NCI-H1417 (cell line): ENCODE measurements around the gene ZC3H18.
A peak's percentile ranks its signal among the peaks of the same experiment; 100 is the strongest.

Source experiments
- DNase-seq, 3 experiments: peaks; one replicate each; lab custom pipeline; 2025; lab: John Stamatoyannopoulos, UW

Gene ZC3H18

GRCh38 chr16:88581033-88581432 is 10.8 kb downstream of the ZC3H18 start:
- DNase-seq, result no peak

GRCh38 chr16:88582912-88583575 is 12.8 kb downstream of the ZC3H18 start:
- no peak for DNase-seq

- no peak for DNase-seq
These were observed 14.5 kb downstream of the ZC3H18 start for GRCh38 chr16:88584676-88585075.

DNA sequence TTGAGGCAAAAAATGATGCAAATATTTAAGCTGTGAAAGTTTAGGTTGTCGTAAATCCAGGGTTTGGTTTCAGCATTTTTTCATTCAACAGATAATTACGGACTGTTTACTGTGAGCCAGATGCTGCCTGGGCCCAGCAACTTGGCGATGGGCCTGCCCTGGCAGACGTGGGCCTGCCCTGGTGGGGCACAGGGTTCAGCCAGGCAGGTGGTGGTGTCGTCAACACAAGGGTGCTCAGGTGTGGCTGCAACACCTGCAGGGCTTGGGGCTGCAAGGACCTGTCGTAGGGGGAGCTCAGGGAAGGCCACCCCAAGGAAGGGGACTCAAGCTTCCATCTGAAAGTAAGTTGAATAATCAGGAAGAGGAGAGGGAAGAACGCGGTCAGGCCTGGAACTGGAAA is 15.1 kb downstream of the ZC3H18 start:
- DNase-seq, result peak in 1 of 3 experiments; percentile 3

DNA sequence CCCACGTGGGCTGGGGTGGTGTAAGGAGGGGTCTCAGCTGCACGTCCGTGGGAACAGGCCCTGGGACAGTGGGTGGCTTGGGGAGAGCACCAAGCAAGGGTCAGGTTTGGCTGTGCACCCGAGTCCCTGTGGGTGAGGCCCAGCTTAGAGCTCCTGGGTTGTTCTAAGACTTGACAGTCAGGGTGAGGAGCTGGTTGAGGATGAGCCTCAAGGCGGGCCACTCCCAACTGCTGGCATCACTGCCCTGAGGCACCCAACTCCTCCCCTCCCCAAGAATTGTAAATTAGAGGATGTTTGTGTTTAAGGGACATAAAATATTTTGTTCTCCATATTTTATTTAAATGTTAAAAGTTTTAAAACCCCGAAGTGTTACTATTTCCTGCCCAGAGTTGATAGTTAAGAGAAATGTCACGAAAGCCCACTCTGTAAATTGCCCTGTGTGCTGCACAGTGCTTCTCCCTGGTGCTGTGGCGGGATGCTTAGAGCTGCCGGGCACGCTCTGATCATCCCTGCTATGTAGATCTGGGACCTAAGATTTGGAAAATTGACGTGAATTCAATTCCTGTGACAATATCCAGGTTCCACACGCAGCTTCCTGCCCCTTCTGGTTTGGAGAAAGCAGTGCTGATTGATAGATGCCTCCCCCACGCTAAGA is 15.9 kb downstream of the ZC3H18 start:
- DNase-seq, result no peak

GRCh38 chr16:88588148-88588547 is 17.9 kb downstream of the ZC3H18 start:
- DNase-seq, result no peak

DNA sequence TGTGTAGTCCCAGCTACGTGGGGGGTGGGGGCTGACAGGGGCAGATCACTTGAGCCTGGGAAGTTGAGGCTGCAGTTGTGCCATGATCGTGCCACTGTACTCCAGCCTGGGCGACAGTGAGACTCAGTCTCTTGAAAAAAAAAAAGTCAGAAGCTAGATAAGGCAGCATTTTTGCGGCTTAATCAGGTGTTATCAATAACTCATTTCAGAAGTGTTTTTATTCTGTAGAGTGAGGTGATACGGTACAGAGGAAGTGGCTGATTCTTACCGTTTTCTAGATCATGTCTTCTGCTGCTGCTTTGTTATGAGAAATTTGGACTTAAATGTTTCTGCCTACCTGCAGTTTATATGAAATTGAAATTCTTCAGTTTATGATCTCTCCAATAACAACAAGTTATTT is 18.6 kb downstream of the ZC3H18 start:
- no peak for DNase-seq

GRCh38 chr16:88589441-88589840 is 19.2 kb downstream of the ZC3H18 start:
- DNase-seq, result no peak

- DNase-seq, result no peak
These were observed 21.4 kb downstream of the ZC3H18 start for GRCh38 chr16:88591577-88592021.

DNA sequence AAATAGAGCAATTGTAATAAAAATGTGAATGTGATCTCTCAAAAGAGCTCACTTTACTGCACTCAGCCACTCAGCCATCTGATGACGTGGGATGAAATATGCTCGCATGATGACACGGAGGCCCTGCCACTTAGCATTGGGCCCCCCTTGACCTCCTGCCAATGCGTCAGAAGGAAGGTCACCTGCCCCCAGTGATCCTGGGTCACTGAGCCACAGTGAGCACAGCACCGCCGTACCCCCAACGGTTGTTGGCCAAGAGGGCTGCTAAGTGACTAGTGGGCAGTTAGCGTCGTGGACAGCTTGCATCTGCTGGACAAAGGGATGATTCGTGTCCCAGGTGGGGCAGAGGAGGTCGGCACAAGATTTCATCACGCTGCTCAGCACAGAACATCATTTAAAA is 22.9 kb downstream of the ZC3H18 start:
- DNase-seq, result no peak

- DNase-seq, result no peak
These were observed 23.3 kb downstream of the ZC3H18 start for GRCh38 chr16:88593489-88593888.

GRCh38 chr16:88593910-88594309 is 23.7 kb downstream of the ZC3H18 start:
- DNase-seq, result no peak

DNA sequence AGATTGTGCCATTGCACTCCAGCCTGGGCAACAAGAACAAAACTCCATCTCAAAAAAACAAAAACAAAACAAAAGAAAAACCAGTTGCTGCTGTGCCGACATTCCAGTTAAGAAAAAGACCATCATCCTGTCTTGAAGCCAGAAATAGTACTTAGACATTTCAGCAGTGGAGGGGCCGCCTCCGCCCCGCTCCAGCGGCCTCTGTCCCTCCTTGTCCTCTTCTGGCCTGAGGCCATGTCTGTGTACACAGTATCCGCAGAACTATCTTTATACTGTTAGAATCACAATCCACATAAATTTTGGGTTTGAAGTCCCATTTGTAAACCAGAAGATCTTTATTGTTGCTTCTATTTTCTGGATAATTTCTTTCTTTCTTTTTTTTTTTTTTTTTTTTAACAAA is 24.9 kb downstream of the ZC3H18 start:
- no peak for DNase-seq

GRCh38 chr16:88595921-88596320 is 25.7 kb downstream of the ZC3H18 start:
- no peak for DNase-seq

GRCh38 chr16:88596483-88596882 is 26.3 kb downstream of the ZC3H18 start:
- DNase-seq, result no peak

DNA sequence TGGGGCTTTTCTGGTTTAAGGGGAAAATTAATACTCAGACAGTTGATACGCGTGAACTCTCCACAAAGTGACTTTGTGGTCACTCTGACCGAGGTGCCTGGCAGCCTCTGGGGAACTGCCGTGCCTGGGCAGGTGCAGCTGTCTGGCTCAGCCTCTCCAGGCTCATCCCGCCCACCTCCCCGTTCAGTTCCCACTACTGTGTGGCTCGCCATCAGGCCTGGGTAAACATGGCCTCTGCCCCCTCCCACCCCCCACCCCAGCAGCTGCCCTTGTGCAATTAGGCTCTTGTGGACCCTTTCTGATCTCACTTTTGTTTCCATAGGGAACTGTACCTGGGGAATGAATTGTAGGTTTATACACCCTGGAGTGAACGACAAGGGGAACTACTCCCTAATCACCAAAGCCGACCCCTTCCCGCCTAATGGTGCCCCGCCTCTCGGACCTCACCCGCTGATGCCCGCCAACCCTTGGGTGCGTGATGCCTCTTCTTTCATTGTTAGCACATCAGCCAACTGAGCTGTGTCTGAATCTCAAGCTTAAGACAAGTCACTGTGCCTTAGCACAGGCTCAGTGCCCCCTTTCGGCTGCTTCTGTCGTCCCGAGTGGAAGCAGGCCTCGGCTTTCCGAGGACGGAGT is 27.8 kb downstream of the ZC3H18 start:
- peak; percentile 38 to 85 (median 59) for DNase-seq

GRCh38 chr16:88599092-88599733 is 29.0 kb downstream of the ZC3H18 start:
- DNase-seq, result no peak

DNA sequence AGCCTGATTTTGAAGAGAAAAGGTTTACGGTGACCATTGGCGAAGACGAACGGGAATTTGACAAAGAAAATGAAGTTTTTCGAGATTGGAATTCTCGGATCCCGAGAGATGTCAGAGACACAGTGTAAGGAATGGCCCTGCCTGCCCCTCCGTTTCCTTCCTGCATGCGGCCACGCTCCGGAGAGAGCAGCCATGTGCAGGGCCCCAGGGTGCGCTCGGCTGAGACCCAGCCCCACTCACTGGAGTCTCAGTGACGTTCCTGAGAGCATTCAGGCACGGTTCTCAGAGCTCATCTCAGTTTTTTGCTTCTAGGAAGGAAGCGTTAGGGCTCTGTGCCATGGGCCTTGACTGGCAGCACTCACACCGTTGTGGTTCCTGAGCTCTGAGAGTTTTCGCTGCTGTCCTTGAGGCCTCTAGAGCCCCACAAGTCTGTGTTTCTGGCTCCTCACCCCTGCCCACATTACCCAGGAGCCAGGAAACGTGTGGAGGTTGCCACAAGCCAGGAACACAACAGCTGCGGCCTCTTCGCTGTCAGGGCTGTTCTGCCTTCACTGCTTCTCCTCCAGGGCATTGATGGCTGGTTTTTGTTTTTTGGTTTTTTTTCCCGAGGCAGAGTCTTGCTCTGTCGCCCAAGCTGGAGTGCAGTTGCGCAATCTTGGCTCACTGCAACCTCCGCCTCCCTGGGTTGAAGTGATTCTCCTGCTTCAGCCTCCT is 29.8 kb downstream of the ZC3H18 start:
- DNase-seq, result no peak

DNA sequence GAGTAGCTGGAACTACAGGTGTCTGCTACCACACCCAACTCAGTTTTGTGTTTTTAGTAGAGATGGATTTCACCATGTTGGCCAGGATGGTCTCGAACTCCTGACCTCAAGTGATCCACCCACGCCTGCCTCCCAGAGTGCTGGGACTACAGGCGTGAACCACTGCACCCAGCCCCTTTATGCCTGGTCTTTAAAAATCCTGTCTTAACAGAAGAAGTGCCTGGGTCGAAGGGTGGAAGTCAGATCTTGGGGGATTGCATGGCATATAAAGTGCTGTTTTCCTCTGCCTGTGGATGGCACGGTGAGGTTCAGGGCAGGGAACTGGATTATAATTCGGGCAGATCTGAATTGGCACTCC is 30.3 kb downstream of the ZC3H18 start:
- no peak for DNase-seq

- DNase-seq, result peak in 1 of 3 experiments; percentile 9
These were observed 31.3 kb downstream of the ZC3H18 start for GRCh38 chr16:88601313-88602036.

GRCh38 chr16:88602091-88602490 is 31.9 kb downstream of the ZC3H18 start:
- DNase-seq, result no peak
